Dedifferentiated amniotic fluid mesenchymal stem cell (primary cell): ENCODE results near the gene ETFB.

Experiments
- DNase-seq: peaks from one replicate; pipeline ENCODE4 v3.0.0-alpha.2; 2016; ENCODE audit errors: extremely low spot score

Gene ETFB

GRCh38 chr19:51295382-51296126 is 70.6 kb downstream of the ETFB start:
- DNase-seq: no peak
